GM18505 (cell line): ENCODE data around the gene CHST11.

ENCODE experiments used
- ATAC-seq: cut with Tn5 transposase; IDR thresholded peaks from one replicate; pipeline ENCODE4 v1.9.1; 2021; ENCODE audit not compliant: unreplicated experiment
- POLR2A ChIP-seq: IDR thresholded peaks from 4 replicates; pipeline ENCODE4 v1.6.1; 2011; ENCODE audit warnings: borderline replicate concordance; ENCODE audit not compliant: insufficient read depth, insufficient read length; ENCODE audit errors: extremely low read depth

Gene CHST11

GRCh38 chr12:104485651-104486362 is 29.1 kb downstream of the CHST11 start:
- no peak for TF ChIP-seq POLR2A
- ATAC-seq, result no peak

GRCh38 chr12:104486363-104486750 is 29.6 kb downstream of the CHST11 start:
- no peak for ATAC-seq
- TF ChIP-seq POLR2A, result no peak

GRCh38 chr12:104486943-104487819 is 30.4 kb downstream of the CHST11 start:
- no peak for TF ChIP-seq POLR2A
- no peak for ATAC-seq

- no peak for ATAC-seq
- no peak for TF ChIP-seq POLR2A
Observed at GRCh38 chr12:104488374-104488773, 31.6 kb downstream of the CHST11 start.

GRCh38 chr12:104490186-104490585 is 33.4 kb downstream of the CHST11 start:
- TF ChIP-seq POLR2A, result no peak
- ATAC-seq, result no peak

GRCh38 chr12:104490850-104491249 is 34.1 kb downstream of the CHST11 start:
- no peak for ATAC-seq

GRCh38 chr12:104493496-104493895 is 36.7 kb downstream of the CHST11 start:
- TF ChIP-seq POLR2A, result no peak
- no peak for ATAC-seq

More at GRCh38 chr12:104490850-104491249, 34.1 kb downstream of the CHST11 start:
- TF ChIP-seq POLR2A, result no peak

GRCh38 chr12:104494137-104494792 is 37.5 kb downstream of the CHST11 start:
- TF ChIP-seq POLR2A, result no peak
- ATAC-seq, result no peak

- ATAC-seq, result no peak
- TF ChIP-seq POLR2A, result no peak
Observed at GRCh38 chr12:104494793-104495158, 38.0 kb downstream of the CHST11 start.

GRCh38 chr12:104495786-104496185 is 39.0 kb downstream of the CHST11 start:
- TF ChIP-seq POLR2A, result no peak
- ATAC-seq, result no peak

- ATAC-seq, result no peak
- TF ChIP-seq POLR2A, result no peak
Observed at GRCh38 chr12:104496336-104496735, 39.6 kb downstream of the CHST11 start.

GRCh38 chr12:104498211-104498801 is 41.6 kb downstream of the CHST11 start:
- no peak for ATAC-seq
- no peak for TF ChIP-seq POLR2A

- ATAC-seq, result no peak
- no peak for TF ChIP-seq POLR2A
Observed at GRCh38 chr12:104499668-104500332, 43.1 kb downstream of the CHST11 start.
